HG02798 (cell line): Measurements from ENCODE around the gene GPC5.

Experiments used
- ATAC-seq: cut with Tn5 transposase; IDR thresholded peaks from one replicate; pipeline ENCODE4 v1.9.1; 2021; ENCODE audit warnings: mild to moderate bottlenecking; ENCODE audit not compliant: unreplicated experiment, poor library complexity

The GPC5 gene

DNA sequence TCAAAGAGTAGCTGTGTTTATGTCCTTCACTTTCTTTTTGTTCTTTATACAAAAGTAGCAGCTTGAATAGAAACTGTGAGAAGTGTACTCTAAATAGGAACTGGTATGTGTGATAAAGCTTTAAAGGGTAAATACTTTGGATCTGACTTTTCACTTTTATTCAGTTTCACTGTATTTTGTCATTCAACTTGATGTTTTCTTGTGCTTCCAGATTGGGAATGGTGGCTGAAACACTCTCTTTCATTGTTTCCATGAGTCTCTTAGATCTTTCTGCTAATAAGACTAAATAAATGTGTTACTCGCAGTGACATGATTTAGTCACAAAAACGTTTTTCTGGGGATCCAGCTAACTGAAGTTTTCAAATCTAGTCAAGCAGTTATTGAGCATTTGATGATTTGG lies 133.2 kb downstream of the GPC5 start:
- no peak for ATAC-seq

DNA sequence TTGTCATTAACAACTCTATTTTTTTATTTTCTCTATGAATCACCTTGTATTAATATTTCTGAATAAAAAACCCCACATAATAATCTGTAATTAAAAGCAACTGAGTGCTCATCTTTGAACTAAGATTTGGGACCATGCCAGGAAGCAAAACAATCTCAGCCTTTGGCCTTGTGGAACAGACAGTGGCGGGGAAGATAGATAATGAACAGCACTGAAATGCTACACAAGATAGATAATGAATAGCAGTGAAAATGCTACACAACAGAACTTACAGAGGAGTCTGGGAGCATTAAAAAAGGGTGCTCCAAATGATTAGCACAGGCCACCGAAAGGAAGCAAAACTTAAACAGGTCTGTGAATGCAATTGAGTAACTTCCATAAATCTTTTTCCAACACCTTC lies 134.9 kb downstream of the GPC5 start:
- ATAC-seq, result no peak

- ATAC-seq, result no peak
Measured at GRCh38 chr13:91534996-91535395, 136.6 kb downstream of the GPC5 start.

- ATAC-seq, result no peak
Measured at GRCh38 chr13:91537376-91537775, 139.0 kb downstream of the GPC5 start.

DNA sequence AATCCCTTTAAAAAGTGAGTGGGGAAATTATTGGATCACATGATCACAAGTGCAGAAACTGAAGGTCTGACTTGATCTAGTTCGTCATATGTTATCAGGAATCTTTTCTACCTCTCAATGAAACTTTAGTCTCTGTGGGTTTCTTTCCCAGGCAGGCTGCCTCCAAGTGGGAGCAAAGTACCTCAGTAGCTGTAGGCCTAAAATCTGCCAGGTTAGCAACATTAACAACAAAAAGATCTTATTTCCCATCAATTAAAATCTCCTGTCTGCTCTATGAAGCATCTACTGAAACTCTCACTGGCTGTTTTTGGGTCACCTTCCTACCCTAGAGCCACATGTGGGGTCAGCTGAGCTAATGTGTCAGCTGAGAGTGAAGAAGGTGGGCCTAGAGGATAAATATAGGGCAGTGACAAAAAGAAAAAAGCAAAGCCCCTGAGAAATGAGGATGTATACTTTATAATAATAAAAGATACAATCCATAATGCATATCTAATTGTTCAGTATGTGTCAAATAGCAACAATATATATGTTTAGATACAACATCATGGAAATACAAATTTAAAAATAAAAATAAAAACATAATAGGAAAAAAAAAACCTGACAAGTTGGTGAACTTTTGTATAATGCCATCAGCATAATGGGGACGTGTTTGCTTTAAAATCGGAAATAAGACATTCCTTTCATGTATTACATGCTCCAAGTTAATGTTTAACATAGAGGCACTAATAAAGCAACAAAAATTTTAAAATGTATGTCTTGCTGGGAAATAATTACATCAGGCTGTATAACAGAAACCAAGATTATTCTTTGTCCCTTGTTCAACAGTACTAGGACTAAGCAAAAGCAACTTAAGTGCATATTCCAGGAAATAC lies 141.1 kb downstream of the GPC5 start:
- ATAC-seq, result no peak

DNA sequence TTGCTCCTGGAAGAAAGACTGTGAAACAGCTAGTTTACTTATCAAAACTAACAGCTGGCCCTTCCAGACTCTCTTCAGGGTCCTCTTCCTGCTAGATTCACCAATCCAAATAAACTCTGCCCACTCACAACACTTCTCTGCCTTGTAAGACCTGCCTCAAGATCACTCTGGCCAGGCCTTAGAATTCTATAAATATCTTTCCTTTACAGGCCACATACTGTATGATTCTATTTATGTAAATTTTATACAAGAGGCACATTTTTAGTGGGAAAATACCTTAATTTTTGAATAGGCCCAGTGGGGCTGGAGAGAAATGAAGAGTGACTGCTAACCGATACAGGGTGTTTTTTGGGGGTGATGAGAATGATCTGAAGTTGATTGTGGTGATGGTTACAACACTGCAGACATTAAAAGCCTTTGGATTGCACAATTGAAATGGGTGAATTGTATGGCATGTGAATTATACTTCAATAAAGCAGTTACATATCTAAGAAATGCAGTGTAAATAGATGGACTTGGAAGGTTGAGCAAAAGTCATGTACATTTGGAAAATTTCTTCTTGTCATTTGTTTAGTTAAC lies 141.8 kb downstream of the GPC5 start:
- no peak for ATAC-seq

GRCh38 chr13:91544723-91545122 lies 146.3 kb downstream of the GPC5 start:
- no peak for ATAC-seq

- ATAC-seq, result no peak
Measured at GRCh38 chr13:91546900-91547299, 148.5 kb downstream of the GPC5 start.

- ATAC-seq, result no peak
Measured at GRCh38 chr13:91553584-91553983, 155.2 kb downstream of the GPC5 start.

DNA sequence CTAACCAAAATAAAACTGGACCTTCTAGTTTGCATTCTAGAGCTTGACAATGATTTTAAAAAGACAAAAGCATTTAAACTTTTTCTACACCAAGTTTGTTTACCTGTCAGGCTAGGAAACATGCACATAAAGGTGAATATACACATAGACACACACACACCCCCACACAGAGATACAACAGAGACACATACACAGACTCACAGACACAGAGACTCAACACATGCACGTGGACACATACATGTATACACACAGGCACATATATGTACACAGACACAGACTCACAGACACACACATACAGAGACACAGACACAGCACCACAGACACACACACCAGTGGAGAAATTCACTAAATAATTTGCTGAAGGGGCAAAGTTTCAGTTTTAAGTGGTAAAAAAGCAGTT lies 155.7 kb downstream of the GPC5 start:
- no peak for ATAC-seq

DNA sequence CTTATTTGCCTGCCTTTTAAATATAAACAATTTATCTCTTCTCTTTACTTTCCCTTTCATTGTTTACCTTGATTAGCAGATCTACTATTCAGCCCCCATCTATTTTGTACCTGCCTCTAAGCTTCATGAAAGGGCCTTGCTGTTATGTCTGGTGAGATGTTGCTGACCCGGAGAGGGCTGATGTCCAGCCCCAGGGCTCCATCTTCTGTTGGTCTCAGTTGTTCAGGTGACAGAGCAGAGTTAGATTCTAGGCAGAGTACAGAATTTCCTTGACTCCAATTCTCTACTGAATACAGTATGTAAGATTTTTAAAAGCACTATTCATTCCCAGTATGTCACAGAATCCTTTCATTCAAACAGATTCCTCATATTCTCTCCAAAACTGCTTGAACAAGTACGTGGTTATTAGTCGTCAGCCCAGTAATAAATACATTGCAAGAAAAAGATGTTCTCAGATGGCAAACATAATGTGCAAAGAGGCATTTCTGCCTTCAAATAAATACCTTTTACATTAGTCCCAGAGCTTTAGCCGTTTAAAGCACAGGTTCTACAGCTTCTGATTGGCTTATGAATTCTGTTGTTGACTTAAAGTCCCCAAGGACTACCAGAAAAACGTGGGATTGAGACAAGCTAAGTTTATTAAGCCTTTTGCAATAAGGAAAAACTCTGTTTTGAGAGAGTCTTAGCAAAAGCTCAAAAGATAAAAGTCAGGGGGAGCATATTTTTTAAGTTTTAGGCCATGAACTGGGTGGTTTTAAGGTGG lies 159.1 kb downstream of the GPC5 start:
- ATAC-seq, result no peak

DNA sequence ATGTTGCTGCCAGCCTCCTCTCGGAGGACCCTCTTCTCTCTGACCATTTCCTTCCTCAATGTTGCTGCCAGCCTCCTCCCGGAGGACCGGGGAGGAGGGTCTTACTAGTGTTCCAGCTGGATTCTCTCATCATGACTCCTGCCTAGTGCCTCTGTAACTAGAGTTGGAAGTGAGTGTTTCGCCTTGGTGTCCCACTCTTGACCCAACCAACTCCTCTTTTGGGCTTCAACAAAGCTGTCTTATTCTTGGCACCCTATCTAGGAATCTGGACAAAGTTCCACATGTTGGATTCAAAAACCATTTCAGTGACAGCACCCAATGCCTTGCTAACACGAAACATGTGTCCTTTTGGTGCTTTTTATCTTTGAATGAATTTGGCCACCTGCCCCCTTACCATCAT lies 165.4 kb downstream of the GPC5 start:
- no peak for ATAC-seq

GRCh38 chr13:91564396-91564795 lies 166.0 kb downstream of the GPC5 start:
- no peak for ATAC-seq

- ATAC-seq, result no peak
Measured at GRCh38 chr13:91565296-91565695, 166.9 kb downstream of the GPC5 start.

- no peak for ATAC-seq
Measured at GRCh38 chr13:91567485-91568207, 169.2 kb downstream of the GPC5 start.

- no peak for ATAC-seq
Measured at GRCh38 chr13:91571681-91572080, 173.3 kb downstream of the GPC5 start.

- no peak for ATAC-seq
Measured at GRCh38 chr13:91572439-91572838, 174.0 kb downstream of the GPC5 start.

GRCh38 chr13:91572944-91573598 lies 174.7 kb downstream of the GPC5 start:
- no peak for ATAC-seq

DNA sequence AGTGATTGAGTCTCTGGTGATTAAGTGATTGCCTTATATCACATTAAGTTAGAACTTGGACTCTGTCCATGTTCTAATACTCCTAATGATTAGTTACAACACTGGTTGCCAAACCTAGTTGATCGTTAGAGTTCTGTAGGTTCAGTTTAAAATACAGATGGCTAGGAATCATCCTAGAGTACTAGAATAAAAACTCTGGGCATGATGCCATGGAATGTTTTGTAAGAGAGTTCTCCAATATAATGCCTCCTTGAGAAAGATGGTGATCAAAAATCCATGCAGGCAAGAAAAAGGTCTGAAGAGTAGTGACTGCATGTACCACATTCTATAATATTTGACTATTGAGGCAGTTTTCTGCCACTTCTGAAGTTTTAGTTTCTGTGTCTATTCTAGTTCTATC lies 176.3 kb downstream of the GPC5 start:
- ATAC-seq, result no peak

- ATAC-seq, result peak; percentile 53
Measured at GRCh38 chr13:91576590-91576989, 178.2 kb downstream of the GPC5 start.
